PC-3 (cell line): ENCODE data around the gene PGBD5. TPM values are rescaled to one million over a fixed set of nuclear protein-coding genes. Genes with fewer than 3 reads are reported as not detected.

Experiments used
- ATAC-seq: fragments of 200-7000 bp; cut with Tn5 transposase; 2 replicates; pipeline ENCODE4 v1.9.1; 2020; ENCODE audit warnings: mild to moderate bottlenecking, moderate library complexity
- BruUV-seq: library from RNA; stranded (reverse); fragments of 400-500 nt; replicated peaks from 2 replicates; lab custom pipeline; 2021; lab: Mats Ljungman, UMichigan
- CTCF ChIA-PET: fragments of 300-600 bp; sonication (Branson Sonifier 250); formaldehyde crosslinking; loops from one replicate; lab custom pipeline; 2022; ENCODE audit warnings: antibody characterized with exemption; lab: Charles Lee
- POLR2A ChIA-PET: fragments of 300-600 bp; sonication (Branson Sonifier 250); formaldehyde crosslinking; loops from one replicate; lab custom pipeline; 2022; ENCODE audit warnings: antibody characterized with exemption; ENCODE audit not compliant: unreplicated experiment; lab: Charles Lee
- DNase-seq: peaks from one replicate; pipeline ENCODE4 v3.0.0-alpha.2; 2015
- H2AFZ ChIP-seq: fragments of 300-600 bp; sonication (generic); 2 replicates; pipeline ENCODE4 v1.6.0; 2016; ENCODE audit warnings: antibody characterized with exemption, low read length
- H3F3A ChIP-seq: fragments of 300-600 bp; sonication (generic); one replicate; pipeline ENCODE4 v1.6.0; 2017; ENCODE audit warnings: antibody characterized with exemption, low read length, control low read depth, mild to moderate bottlenecking; ENCODE audit not compliant: unreplicated experiment
- H3K27ac ChIP-seq: fragments of 300-600 bp; sonication (generic); 2 replicates; pipeline ENCODE4 v1.5.1; 2016; ENCODE audit warnings: mild to moderate bottlenecking, low read length
- H3K27me3 ChIP-seq: fragments of 300-600 bp; sonication (generic); 2 replicates; pipeline ENCODE4 v1.6.1; 2016; ENCODE audit warnings: low read length, mixed read lengths
- H3K36me3 ChIP-seq: fragments of 300-600 bp; sonication (generic); 2 replicates; pipeline ENCODE4 v1.6.1; 2016; ENCODE audit warnings: low read depth, mixed run types, low read length, mixed read lengths
- H3K4me1 ChIP-seq: fragments of 300-600 bp; sonication (generic); 2 replicates; pipeline ENCODE4 v1.5.1; 2016; ENCODE audit warnings: low read length; ENCODE audit not compliant: insufficient read depth
- H3K4me2 ChIP-seq: fragments of 300-600 bp; sonication (generic); 2 replicates; pipeline ENCODE4 v1.6.0; 2016; ENCODE audit warnings: low read length
- H3K4me3 ChIP-seq: fragments of 300-600 bp; sonication (generic); 2 replicates; pipeline ENCODE4 v1.5.1; 2016; ENCODE audit warnings: mild to moderate bottlenecking, low read length, mixed read lengths
- H3K79me2 ChIP-seq: fragments of 300-600 bp; sonication (generic); 2 replicates; pipeline ENCODE4 v1.6.1; 2017; ENCODE audit warnings: low read length, mixed read lengths
- H3K9ac ChIP-seq: fragments of 300-600 bp; sonication (generic); 2 replicates; pipeline ENCODE4 v1.6.0; 2016; ENCODE audit warnings: mild to moderate bottlenecking, low read length
- H3K9me2 ChIP-seq: fragments of 300-600 bp; sonication (generic); replicated peaks from 2 replicates; pipeline ENCODE4 v1.6.1; 2016; ENCODE audit warnings: mixed run types, low read length, mixed read lengths
- H3K9me3 ChIP-seq: fragments of 300-600 bp; sonication (generic); 2 replicates; pipeline ENCODE4 v1.6.1; 2016; ENCODE audit warnings: low read length, mixed read lengths
- H4K20me1 ChIP-seq: fragments of 300-600 bp; sonication (generic); 2 replicates; pipeline ENCODE4 v1.6.1; 2016; ENCODE audit warnings: low read length, mixed read lengths
- CTCF ChIP-seq: fragments of 300-600 bp; sonication (generic); conservative IDR thresholded peaks from 2 replicates; pipeline ENCODE4 v1.5.1; 2017; ENCODE audit warnings: antibody characterized with exemption, low read depth, mild to moderate bottlenecking, low read length
- EZH2 ChIP-seq: fragments of 300-600 bp; sonication (generic); IDR thresholded peaks from one replicate; pipeline ENCODE4 v1.6.1; 2017; ENCODE audit warnings: antibody characterized with exemption, mild to moderate bottlenecking, low read length; ENCODE audit not compliant: unreplicated experiment
- EZH2phosphoT487 ChIP-seq: fragments of 300-600 bp; sonication (generic); IDR thresholded peaks from 2 replicates; pipeline ENCODE4 v1.6.1; 2018; ENCODE audit warnings: mild to moderate bottlenecking, antibody characterized with exemption, low read length, borderline replicate concordance
- intact Hi-C: fragments of 100-400 bp; cut with micrococcal nuclease; formaldehyde crosslinking; loops from 2 replicates; pipeline ENCODE4 v1.9.0; 2023
- total RNA-seq: library from RNA; depleted of rRNA; stranded (reverse); fragments of >200 nt; gene quantifications from 2 replicates; pipeline ENCODE4 v1.2.3, GENCODE V29; 2014

PGBD5 gene
- total RNA-seq, 1 experiment from 2014 or later: under 0.01 TPM

- Histone ChIP-seq H3K9ac (no peak overlapping the region), H3K4me1 (no peaks in the 10 kb centered on the region), H2AFZ (no peak overlapping the region), H3K27ac (no peak overlapping the region), H3K27me3 (peaks cover 89% of the 10 kb centered on the region), H3K79me2 (no peaks in the 10 kb centered on the region), H3K9me2 (no peaks in the 10 kb centered on the region), H3K9me3 (no peaks in the 10 kb centered on the region), H3F3A (no peaks in the 10 kb centered on the region), H3K4me2 (no peak overlapping the region), H4K20me1 (no peaks in the 10 kb centered on the region), H3K36me3 (no peaks in the 10 kb centered on the region), H3K4me3 (no peak overlapping the region)
- no TSS peak for BruUV-seq
- DNase-seq (no peak), ATAC-seq (no peak)
- intact Hi-C loops: no loop called here
- ChIA-PET CTCF (no interaction called here), POLR2A (no interaction called here)
- TF ChIP-seq CTCF (no peak), EZH2phosphoT487 (no peak), EZH2 (no peak)
Observed at GRCh38 chr1:230340526-230341161, 85.5 kb downstream of the PGBD5 start.

GRCh38 chr1:230339033-230339432 lies 87.1 kb downstream of the PGBD5 start:
- no peaks in the 10 kb centered on the region for H4K20me1 ChIP-seq
- peaks cover 76% of the 10 kb centered on the region for H3K27me3 ChIP-seq
- no peak overlapping the region for H3K27ac ChIP-seq
- no peaks in the 10 kb centered on the region for H3F3A ChIP-seq
- no peaks in the 10 kb centered on the region for H3K9me2 ChIP-seq
- intact Hi-C loops: no loop called here
- TF ChIP-seq EZH2phosphoT487 (no peak), CTCF (no peak), EZH2 (no peak)
- ChIA-PET POLR2A (no interaction called here), CTCF (no interaction called here)
- no peak overlapping the region for H3K9ac ChIP-seq
- H3K4me2 ChIP-seq: no peak overlapping the region
- BruUV-seq: no TSS peak
- ATAC-seq (no peak), DNase-seq (no peak)
- H2AFZ ChIP-seq: no peak overlapping the region
- no peaks in the 10 kb centered on the region for H3K9me3 ChIP-seq
- no peaks in the 10 kb centered on the region for H3K4me1 ChIP-seq
- no peaks in the 10 kb centered on the region for H3K79me2 ChIP-seq
- no peak overlapping the region for H3K4me3 ChIP-seq
- H3K36me3 ChIP-seq: no peaks in the 10 kb centered on the region

GRCh38 chr1:230337266-230337665 lies 88.9 kb downstream of the PGBD5 start:
- CTCF ChIA-PET: no interaction called here
- H3K9me3 ChIP-seq: no peaks in the 10 kb centered on the region
- no peaks in the 10 kb centered on the region for H3K9me2 ChIP-seq
- peaks cover 62% of the 10 kb centered on the region for H3K27me3 ChIP-seq
- intact Hi-C loops: no loop called here
- no peaks in the 10 kb centered on the region for H3K4me1 ChIP-seq
- POLR2A ChIA-PET: no interaction called here
- no peak for ATAC-seq
- H3F3A ChIP-seq: no peaks in the 10 kb centered on the region
- BruUV-seq: no TSS peak
- no peak for TF ChIP-seq EZH2
- no peak for TF ChIP-seq CTCF
- TF ChIP-seq EZH2phosphoT487: no peak
- no peak for DNase-seq
- H3K9ac ChIP-seq: no peak overlapping the region
- no peak overlapping the region for H3K27ac ChIP-seq
- no peaks in the 10 kb centered on the region for H3K79me2 ChIP-seq
- no peak overlapping the region for H2AFZ ChIP-seq
- H3K4me3 ChIP-seq: no peak overlapping the region
- no peaks in the 10 kb centered on the region for H4K20me1 ChIP-seq
- no peak overlapping the region for H3K4me2 ChIP-seq
- H3K36me3 ChIP-seq: no peaks in the 10 kb centered on the region
